ENCODE results near the gene MICAL3.

MICAL3 gene

GRCh38 chr22:17792299-17792698 is 232.1 kb downstream of the MICAL3 start:
- Histone ChIP-seq H3K27ac (peak overlapping the region; percentile 51), H3K4me3 (no peak overlapping the region), H3K9ac (peak overlapping the region; percentile 30; the same call in 1 of the 2 replicates), H4K20me1 (no peaks in the 10 kb centered on the region), H3K27me3 (peaks cover 10% of the 10 kb centered on the region; the same call in 1 of the 2 replicates), H3K36me3 (peaks cover 38% of the 10 kb centered on the region), H3K4me2 (peak overlapping the region; percentile 63), H3K9me3 (no peaks in the 10 kb centered on the region), H3K4me1 (peaks cover 53% of the 10 kb centered on the region)
- no peak for TF ChIP-seq Cebpa-rat (IDR thresholded peaks at IDR 0.05)

- peaks cover 38% of the 10 kb centered on the region for H3K36me3 ChIP-seq
- H4K20me1 ChIP-seq: no peaks in the 10 kb centered on the region
- H3K4me3 ChIP-seq: no peak overlapping the region
These were observed 233.2 kb downstream of the MICAL3 start for GRCh38 chr22:17791196-17791595.

GRCh38 chr22:17789379-17790200 is 234.8 kb downstream of the MICAL3 start:
- no peaks in the 10 kb centered on the region for H3K9me3 ChIP-seq
- H3K36me3 ChIP-seq: peaks cover 38% of the 10 kb centered on the region
- no peaks in the 10 kb centered on the region for H4K20me1 ChIP-seq
- no peak overlapping the region for H3K9ac ChIP-seq
- H3K4me2 ChIP-seq: no peak overlapping the region
- peaks cover 43% of the 10 kb centered on the region for H3K4me1 ChIP-seq
- no peak overlapping the region for H3K4me3 ChIP-seq
- no peak overlapping the region for H3K27ac ChIP-seq
- no peak for TF ChIP-seq Cebpa-rat (IDR thresholded peaks at IDR 0.05)
- peaks cover 2% of the 10 kb centered on the region; the same call in 1 of the 2 replicates for H3K27me3 ChIP-seq

More at GRCh38 chr22:17791196-17791595, 233.2 kb downstream of the MICAL3 start:
- no peak overlapping the region for H3K4me2 ChIP-seq
- H3K27me3 ChIP-seq: peaks cover 10% of the 10 kb centered on the region; the same call in 1 of the 2 replicates
- no peak overlapping the region for H3K27ac ChIP-seq
- H3K9me3 ChIP-seq: no peaks in the 10 kb centered on the region
- no peak for TF ChIP-seq Cebpa-rat (IDR thresholded peaks at IDR 0.05)
- no peak overlapping the region for H3K9ac ChIP-seq
- H3K4me1 ChIP-seq: peaks cover 51% of the 10 kb centered on the region

- Histone ChIP-seq H3K27ac (no peak overlapping the region), H3K9ac (no peak overlapping the region), H3K9me3 (no peaks in the 10 kb centered on the region), H3K4me1 (peaks cover 46% of the 10 kb centered on the region), H3K36me3 (peaks cover 38% of the 10 kb centered on the region), H4K20me1 (no peaks in the 10 kb centered on the region), H3K27me3 (no peaks in the 10 kb centered on the region), H3K4me3 (no peak overlapping the region), H3K4me2 (no peak overlapping the region)
- no peak for TF ChIP-seq Cebpa-rat (IDR thresholded peaks at IDR 0.05)
These were observed 235.6 kb downstream of the MICAL3 start for GRCh38 chr22:17788528-17789378.

- Histone ChIP-seq H3K9me3 (no peaks in the 10 kb centered on the region), H3K36me3 (peaks cover 38% of the 10 kb centered on the region), H3K4me1 (peaks cover 46% of the 10 kb centered on the region), H3K4me2 (no peak overlapping the region), H3K4me3 (no peak overlapping the region), H3K27ac (no peak overlapping the region), H3K27me3 (no peaks in the 10 kb centered on the region), H3K9ac (no peak overlapping the region), H4K20me1 (no peaks in the 10 kb centered on the region)
- no peak for TF ChIP-seq Cebpa-rat (IDR thresholded peaks at IDR 0.05)
These were observed 236.5 kb downstream of the MICAL3 start for GRCh38 chr22:17787716-17788330.

GRCh38 chr22:17787241-17787640 is 237.1 kb downstream of the MICAL3 start:
- Histone ChIP-seq H3K4me1 (peaks cover 46% of the 10 kb centered on the region), H3K9ac (no peak overlapping the region), H3K4me3 (no peak overlapping the region), H3K9me3 (no peaks in the 10 kb centered on the region), H3K4me2 (no peak overlapping the region), H4K20me1 (no peaks in the 10 kb centered on the region), H3K27ac (0 out of 2 replicates have a peak overlapping the region, but pooled peaks have one; percentile 35), H3K36me3 (peaks cover 38% of the 10 kb centered on the region), H3K27me3 (no peaks in the 10 kb centered on the region)
- TF ChIP-seq Cebpa-rat (IDR thresholded peaks at IDR 0.05): no peak

- H3K9ac ChIP-seq: no peak overlapping the region
- H3K36me3 ChIP-seq: peaks cover 38% of the 10 kb centered on the region
- TF ChIP-seq Cebpa-rat (IDR thresholded peaks at IDR 0.05): no peak
- 0 out of 2 replicates have a peak overlapping the region, but pooled peaks have one; percentile 16 for H3K4me2 ChIP-seq
- H4K20me1 ChIP-seq: no peaks in the 10 kb centered on the region; the same call in 1 of the 2 replicates
- no peak overlapping the region for H3K4me3 ChIP-seq
- H3K27ac ChIP-seq: 0 out of 2 replicates have a peak overlapping the region, but pooled peaks have one; percentile 35
- H3K9me3 ChIP-seq: no peaks in the 10 kb centered on the region
- no peaks in the 10 kb centered on the region for H3K27me3 ChIP-seq
- H3K4me1 ChIP-seq: peaks cover 46% of the 10 kb centered on the region
These were observed 237.8 kb downstream of the MICAL3 start for GRCh38 chr22:17786435-17787161.

- Histone ChIP-seq H3K9ac (0 out of 2 replicates have a peak overlapping the region, but pooled peaks have one; percentile 6), H3K9me3 (no peaks in the 10 kb centered on the region; the same call in 1 of the 2 replicates), H3K4me2 (no peak overlapping the region), H3K27me3 (no peaks in the 10 kb centered on the region), H4K20me1 (no peaks in the 10 kb centered on the region; the same call in 1 of the 2 replicates), H3K4me3 (no peak overlapping the region), H3K4me1 (peaks cover 55% of the 10 kb centered on the region), H3K27ac (no peak overlapping the region), H3K36me3 (peaks cover 29% of the 10 kb centered on the region)
- no peak for TF ChIP-seq Cebpa-rat (IDR thresholded peaks at IDR 0.05)
These were observed 238.9 kb downstream of the MICAL3 start for GRCh38 chr22:17785185-17786184.

Measured in BLaER1 (cell line).